Esophagus squamous epithelium (tissue), 4 donors: ENCODE results near the gene GNPTG.
A peak's percentile ranks its signal among the peaks of the same experiment; 100 is the strongest.

Experiments used
- POLR2A ChIP-seq, 4 donors: fragments of 450-650 bp; IDR thresholded peaks; one replicate each; pipeline ENCODE4 v1.6.1; 2017; ENCODE audit warnings: antibody characterized with exemption in 4 of 4, mild to moderate bottlenecking in 4 of 4, moderate library complexity in 3 of 4
- TF ChIP-seq, protein P1 (sequence below), 6 experiments: fragments of 450-650 bp in 4 of 6; fragments of 200-600 bp in 2 of 6; sonication (generic) in 2 of 6; IDR thresholded peaks; one replicate each; pipeline ENCODE4 v1.5.1; 2016 to 2019; ENCODE audit warnings: antibody characterized with exemption in 6 of 6, mild to moderate bottlenecking in 4 of 6, moderate library complexity in 4 of 6

DNA sequence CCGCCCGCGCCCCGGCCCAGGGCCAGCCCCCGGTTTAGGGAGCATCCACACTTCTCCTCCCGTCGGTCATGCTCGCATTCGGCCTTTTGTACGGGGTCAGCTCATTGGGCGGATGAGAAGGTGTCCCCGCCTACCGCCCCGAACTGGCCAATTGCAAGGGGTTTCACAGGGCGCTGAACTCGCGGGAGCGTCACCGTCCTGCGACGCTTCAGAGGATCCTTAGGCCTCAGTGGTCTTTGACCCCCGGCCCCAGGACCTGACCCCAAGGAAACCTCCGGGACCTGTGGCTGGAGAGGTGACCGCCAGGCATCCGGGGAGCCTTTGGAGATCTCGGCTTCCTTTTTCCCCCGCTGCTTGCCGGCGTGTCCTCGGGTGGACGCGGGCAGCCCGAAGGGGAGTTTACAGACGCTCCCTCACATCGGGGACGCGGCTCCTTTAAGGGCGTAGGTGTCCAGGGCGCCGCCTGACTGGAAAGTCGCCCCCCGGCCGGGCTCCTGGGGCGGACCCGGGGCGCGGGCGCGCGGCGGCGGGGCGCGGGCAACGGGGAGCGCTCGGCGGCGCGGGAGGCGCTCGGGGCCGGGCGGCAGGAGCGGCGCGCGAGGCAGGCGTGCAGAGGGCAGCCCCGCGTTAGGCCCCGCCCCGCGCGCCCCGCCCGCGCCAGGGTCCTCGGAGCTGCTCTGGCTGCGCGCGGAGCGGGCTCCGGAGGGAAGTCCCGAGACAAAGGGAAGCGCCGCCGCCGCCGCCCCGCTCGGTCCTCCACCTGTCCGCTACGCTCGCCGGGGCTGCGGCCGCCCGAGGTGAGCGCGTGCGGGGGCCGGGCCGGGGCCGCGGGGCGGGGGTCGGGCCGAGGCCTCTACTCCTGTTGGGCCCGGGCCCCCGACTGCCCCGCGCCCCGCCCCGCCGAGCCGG, 42.5 kb upstream of the GNPTG start, which contains the start of gene UBE2I:
- TF ChIP-seq, protein P1, sequence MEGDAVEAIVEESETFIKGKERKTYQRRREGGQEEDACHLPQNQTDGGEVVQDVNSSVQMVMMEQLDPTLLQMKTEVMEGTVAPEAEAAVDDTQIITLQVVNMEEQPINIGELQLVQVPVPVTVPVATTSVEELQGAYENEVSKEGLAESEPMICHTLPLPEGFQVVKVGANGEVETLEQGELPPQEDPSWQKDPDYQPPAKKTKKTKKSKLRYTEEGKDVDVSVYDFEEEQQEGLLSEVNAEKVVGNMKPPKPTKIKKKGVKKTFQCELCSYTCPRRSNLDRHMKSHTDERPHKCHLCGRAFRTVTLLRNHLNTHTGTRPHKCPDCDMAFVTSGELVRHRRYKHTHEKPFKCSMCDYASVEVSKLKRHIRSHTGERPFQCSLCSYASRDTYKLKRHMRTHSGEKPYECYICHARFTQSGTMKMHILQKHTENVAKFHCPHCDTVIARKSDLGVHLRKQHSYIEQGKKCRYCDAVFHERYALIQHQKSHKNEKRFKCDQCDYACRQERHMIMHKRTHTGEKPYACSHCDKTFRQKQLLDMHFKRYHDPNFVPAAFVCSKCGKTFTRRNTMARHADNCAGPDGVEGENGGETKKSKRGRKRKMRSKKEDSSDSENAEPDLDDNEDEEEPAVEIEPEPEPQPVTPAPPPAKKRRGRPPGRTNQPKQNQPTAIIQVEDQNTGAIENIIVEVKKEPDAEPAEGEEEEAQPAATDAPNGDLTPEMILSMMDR (IDR thresholded peaks at IDR 0.05) = no peak
- peak in 2 of 4 donors; percentile 48 to 81 for TF ChIP-seq POLR2A (IDR thresholded peaks at IDR 0.05)
